ENCODE measurements around the gene NKX2-1.
A peak's percentile ranks its signal among the peaks of the same experiment; 100 is the strongest.
"Not testable (repeated sequence)": the region's sequence is repeated elsewhere in the genome, so short reads cannot be mapped to it uniquely, and the experiment has no call there.

Gene NKX2-1

DNA sequence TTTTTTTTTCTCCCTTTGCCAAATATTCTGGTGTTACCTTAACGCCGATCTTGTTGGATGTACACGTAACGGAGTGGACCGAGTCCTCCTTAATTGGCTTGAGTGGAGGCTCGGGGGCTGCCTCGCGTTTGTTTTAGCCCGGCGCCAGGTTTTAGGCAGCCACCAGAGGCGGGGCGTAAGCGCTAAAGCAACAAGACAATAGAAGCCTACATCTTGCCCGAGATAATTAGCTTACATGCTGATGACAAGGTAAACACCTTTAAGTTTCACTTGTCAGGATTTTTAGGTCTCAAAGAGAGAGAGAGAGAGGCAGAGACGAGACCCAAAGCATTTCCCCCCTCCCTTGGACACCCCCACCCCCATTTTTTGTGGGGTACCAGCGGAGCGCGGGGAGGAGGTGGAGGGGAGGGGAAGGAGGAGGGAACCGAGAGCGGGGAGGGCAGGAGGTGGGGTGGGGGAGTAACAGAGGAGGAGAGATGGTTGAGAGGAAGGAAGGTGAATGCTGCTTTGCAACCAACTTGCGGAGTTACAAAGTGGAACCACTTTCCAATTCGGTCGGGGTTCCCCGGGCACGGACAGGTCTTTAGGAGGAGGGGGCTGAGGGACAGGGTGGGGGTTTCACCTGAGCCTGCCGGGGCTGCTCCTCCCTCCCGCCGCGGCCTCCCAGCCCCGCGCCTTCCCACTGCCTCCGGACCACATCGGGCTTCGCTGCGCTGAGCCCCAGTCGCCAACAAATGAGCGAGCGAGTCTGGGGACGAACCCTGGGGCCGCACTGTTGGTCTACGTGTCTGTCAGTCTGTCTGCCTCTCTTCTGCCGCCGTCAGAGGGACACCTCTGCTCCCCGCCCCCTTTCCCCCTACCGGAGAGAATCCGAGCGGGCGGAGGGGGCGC is at the start of gene NKX2-1:
NKX2-1 (minus strand) TSS at position 802 of the 891 bp plus-strand sequence; CDS start at position 699, 103 bp downstream.
- no peak for DNase-seq (ENCODE audit: low spot score)

DNA sequence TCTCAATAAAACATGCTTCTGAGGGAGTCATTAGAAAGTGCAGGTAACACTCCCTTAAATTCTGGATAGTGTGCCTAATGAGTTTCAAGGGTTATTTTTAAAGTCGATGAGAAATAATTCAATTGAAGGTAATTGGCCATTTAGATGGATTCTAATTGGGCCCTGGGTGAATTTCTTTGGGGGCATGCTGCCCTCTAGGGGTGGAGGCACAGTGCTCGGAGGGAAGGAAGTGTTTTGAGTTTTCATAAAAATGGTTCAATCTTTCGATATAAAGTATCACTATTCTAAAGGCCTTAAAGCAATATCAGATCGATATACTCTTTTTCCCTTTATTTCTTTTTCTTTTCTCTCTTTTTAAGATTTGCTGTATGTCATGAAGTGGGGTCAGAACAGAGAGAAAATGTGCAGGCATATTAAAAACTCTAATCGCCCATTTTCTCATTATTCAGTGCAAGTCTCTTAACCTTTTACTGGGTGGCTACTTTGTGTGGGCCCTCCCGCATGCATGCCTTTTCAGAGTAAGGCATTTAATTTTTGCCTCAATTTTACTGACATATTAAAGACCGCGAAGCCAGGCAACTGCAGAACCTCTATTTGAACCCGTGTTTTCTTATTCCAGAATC is 36.9 kb upstream of the NKX2-1 start:
- peak; percentile 38 for DNase-seq (ENCODE audit: low spot score)

DNA sequence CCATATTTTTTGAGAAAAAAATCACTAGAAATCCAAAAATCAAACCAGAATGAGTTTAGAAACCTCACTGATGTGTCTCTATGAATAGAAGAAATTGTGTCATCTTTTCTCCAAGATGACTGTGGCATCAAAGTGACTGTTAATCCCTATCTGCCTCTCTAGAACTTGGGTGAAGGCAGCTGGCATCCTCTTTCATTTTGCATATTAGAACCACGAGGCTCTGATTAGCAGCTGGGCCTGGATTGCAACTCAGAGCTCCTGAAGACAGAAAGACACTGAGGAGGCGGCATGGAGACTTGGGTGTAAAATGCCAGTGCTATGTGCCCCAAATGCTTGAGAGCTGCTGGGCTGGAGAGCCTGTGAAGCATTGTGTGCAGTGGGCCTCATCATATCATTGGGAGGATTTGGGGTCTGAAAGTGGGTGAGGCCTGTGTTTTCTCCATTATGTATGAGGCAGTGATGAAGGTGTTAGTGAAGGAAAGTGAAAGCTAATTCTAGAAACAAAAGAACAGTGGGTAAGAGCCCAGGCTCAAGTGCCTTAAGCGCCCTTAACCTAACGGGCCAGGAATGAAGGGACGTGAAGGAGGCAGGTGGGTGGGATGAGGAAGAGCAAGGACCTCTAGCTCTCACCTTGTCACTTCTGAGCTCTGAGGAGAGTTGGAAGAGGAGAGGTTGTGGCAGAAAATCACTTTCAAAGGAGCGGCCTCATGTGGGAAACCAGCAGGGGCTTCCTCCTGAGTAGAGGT is 36.1 kb upstream of the NKX2-1 start:
- DNase-seq (ENCODE audit: low spot score) = no peak

DNA sequence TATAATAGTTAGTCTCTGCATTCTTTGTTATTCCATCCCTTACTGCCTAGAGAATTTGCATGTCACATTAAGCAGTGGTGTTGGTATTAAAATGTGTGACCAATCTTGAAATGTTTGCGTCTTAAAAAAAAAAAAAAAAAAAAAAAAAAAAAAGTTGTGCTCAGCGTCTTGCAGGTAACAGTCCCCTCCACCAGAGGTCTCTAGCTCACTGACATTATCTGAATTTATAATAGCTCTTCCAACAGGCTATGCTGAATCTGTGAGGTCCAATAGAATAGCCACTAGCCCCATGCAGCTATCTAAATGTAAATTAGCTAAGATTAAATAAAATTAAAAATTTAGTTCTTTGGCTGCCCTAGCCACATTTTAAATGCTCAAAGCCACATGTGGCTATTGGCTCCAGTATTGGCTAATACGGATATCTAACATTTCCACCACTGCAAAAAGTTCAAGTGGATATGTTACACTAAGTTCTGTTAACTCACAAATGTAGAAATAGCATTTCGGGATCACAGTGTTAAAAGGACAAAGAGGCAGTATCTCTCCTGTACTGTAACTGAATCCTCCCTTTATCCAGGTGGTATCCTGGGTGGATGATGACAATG is 33.7 kb upstream of the NKX2-1 start:
- DNase-seq (ENCODE audit: low spot score) = peak; percentile 47

DNA sequence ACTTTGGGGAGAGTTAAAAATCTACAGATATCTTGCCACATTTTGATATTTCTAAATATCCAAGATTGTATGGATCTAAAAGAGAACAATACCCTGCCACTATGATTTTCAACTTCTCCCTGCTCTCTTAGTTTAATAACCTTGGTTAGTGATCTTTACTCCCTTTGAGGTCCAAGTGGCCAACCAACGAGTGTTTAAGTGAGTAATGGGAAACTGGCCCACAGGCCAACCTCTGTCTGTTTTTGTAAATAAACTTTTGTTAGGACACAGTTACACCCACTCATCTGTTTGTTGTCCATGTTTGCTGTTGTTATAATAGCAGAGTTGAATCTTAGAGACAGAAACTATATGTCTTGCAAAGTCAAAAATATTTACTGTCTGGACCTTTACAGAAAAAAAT is 30.9 kb upstream of the NKX2-1 start:
- no peak for DNase-seq (ENCODE audit: low spot score)

DNA sequence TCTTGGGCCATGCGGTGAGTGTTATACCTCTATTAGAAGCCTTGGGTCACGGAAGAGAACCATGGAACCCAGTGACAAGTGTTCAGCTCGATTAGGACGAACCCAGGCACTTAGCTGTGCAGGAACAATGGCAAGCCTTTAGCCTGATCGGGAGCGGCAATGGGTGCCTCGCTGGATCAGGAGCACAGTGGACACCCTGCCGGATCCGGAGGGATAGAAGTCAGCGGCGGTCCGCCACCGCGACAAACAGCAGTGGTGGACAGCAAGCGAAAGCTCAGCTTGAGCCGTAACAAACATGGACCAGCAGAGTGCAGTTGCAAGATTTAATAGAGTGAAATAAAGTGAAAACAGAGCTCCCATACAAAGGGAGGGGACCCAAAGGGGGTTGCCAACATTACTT is 24.2 kb upstream of the NKX2-1 start:
- DNase-seq (ENCODE audit: low spot score) = not testable (repeated sequence)

DNA sequence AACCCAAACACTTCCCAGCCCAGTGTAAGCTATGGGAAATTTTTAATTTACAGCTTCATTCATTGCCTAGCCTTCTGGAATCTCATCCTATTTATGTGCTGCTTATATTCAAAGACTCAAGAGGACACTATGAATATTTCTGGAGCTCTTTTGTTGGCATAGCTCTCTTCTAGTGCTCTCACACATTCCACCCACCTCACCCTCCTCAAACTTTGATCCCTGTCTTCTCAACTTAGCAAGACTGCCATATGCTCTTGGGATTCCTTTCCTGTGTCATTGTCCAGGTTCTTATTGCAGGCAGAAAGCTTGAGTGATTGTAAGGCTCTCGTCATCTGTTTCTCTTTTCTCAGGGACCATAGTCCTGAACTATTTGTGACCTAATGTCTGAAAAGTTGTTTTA is 18.0 kb upstream of the NKX2-1 start:
- DNase-seq (ENCODE audit: low spot score) = no peak

DNA sequence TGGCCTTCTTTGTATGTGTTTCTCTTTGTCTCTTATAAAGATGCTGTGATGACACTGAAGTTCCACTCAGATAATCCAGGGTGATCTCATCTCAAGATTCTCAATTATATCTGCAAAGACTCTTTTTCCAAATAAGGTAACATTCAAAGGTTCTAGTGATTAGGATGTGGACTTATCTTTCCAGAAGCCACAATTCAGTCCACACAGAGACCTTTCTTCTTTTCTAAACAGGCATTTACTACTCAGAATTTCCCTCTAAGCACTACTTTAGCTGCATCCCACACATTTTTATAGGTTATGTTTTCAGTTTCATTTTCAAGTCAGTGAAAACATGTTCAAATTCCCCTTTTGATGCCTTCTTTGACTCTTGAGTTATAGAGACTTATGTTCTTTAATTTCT is 9.0 kb upstream of the NKX2-1 start:
- no peak for DNase-seq (ENCODE audit: low spot score)

DNA sequence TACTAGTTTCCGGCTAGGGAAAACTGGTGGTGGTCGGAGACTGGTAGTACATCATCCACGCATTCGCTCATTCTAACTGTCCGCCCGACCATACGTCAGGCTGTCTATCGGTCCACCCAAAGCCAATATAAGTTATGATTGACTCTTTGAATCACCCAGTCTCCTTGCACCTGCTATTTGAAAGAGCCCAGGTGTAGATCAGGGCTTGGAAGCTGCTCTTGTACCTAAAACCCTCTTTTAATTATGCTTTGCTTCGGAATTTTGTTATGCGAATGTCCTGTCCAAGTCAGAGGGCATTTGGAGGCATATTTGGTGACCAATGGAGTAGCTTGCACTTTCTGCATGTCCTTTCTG is 5.7 kb upstream of the NKX2-1 start:
- DNase-seq (ENCODE audit: low spot score) = no peak

DNA sequence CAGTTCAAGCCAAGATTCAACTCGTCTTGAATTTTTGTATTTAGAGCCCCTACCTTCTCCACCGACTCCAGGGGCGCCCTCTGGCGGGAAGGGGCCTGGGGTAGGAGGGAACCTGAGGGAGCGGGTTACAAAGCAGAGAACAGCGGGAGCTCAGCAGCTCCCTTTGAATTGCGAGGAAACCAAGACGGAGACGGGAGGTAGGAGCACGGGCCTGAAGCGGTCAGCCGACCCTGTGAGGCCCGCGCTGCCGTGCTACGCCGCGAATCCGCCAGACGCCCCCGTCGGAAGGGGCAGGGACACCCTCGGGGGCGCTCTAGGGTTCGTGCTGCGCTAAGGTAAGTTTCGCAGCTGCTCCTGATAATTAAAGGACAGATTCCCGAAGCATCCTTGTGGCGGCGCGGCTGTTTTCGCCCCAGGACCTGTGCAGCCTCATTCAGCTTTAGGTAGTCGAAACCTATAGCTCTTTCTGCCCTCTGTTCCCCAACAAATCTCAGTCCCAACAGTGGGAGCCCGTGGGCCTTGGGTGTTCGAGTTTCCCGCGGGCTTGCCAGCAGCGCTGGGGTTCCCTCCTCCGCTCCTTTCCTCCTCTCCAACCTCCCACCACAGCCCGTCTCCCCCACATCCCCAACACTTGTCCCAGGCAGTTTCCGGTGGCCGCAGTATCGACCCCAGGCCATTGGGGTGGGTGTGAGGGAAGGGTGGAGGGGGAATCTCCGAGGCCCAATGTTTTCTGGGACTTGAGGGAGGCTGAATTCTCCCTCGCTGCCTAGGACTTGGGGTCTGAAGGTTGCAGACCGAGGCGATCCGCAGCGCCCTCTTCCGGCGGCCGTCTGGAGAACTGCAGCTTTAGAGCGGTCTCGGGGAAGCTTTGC is 5.1 kb upstream of the NKX2-1 start:
- DNase-seq (ENCODE audit: low spot score) = peak; percentile 31

DNA sequence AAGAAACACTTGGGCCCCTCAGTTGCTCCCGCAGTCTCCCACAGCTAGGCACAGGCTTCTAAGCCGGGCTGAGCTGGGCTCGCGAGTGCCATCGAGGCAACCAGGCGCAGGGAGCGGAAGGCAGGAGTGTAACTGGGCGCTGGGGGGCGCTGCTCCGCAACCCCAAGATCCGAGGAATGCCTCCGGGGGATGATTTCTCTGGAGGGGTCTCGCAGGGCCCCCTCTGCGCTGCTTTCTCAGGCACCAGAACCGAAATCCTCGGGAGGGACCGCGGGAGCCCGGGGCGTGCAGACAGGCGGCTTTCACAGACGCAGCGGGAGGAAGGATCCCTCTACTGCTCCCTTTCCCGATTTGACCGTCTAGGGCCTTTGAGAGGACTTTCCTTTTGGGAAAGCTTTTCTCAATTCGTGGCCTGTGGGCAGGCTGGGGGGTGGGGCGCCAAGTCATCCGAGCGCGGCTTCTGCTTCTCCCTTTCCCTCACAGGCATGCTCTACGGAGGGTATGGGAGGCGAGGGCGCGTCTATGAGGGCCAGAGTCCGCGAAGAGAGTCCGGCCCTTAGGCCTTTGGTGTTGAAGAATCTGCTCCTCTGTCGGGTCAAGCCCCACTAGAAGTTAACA is 4.3 kb upstream of the NKX2-1 start:
- no peak for DNase-seq (ENCODE audit: low spot score)

DNA sequence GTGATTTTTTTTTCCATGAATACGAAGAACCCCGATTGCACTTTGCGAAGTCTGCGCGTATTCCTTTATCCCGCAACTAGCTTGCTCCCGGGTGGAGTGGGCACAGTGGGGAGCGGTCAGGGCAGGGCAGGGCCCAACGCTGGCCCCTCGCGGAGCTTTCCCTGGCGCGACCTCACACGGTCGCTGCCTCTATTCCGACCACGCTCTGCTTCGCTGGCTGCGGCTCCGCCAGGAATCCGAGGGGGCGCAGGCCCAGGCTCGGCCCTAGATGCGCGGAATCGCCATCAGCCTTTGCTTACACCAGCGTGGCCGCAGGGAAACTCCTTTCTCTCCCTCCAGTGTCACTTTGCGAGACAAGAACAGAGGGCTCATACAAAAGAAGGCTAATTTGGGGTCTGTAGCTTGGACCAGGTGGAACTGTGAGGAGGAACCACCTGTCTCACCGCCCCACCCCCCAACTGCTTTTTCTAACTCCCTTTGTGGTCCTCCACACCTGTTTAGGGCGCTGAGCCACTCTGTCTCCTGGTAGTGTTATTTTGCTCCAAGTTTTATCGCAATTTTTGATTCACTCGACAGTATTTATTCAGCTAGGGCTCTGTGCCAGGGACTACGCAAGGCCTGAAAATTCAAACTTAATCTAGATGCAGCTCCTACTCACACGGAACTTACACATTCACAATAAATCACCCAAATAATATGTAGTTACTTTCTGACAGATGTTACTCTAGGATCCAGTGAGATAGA is 3.1 kb upstream of the NKX2-1 start:
- DNase-seq (ENCODE audit: low spot score) = no peak

DNA sequence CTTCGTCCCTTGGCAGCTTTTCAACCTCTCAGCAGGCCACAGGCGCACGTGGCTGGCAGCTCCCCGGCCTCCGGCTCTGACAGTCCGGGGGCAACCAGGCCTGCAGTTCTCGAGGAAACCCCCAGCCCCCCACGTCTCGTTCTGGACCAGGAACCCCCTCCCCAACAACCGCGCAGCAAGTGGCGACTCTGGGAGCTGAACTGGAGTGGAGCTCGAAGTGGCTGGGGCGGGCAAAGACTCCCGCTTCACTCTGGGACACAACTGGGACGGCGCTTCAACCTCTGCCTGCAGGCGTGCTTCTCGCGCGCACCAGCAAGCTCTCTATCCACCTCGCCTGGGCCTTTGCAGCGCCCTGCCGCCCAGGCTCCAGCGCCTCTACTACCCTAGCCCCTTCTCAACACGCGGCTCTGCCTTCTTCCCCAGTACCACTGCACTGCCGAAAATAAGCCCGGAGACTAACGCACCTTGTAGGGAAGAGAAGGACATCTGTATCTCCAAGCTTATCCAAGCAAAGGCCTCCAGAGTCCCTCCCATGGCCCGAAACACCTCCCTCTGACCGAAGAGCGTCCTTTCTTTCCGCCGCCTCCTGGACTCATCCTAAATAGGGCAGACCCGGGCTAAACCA is 2.4 kb upstream of the NKX2-1 start:
- no peak for DNase-seq (ENCODE audit: low spot score)

DNA sequence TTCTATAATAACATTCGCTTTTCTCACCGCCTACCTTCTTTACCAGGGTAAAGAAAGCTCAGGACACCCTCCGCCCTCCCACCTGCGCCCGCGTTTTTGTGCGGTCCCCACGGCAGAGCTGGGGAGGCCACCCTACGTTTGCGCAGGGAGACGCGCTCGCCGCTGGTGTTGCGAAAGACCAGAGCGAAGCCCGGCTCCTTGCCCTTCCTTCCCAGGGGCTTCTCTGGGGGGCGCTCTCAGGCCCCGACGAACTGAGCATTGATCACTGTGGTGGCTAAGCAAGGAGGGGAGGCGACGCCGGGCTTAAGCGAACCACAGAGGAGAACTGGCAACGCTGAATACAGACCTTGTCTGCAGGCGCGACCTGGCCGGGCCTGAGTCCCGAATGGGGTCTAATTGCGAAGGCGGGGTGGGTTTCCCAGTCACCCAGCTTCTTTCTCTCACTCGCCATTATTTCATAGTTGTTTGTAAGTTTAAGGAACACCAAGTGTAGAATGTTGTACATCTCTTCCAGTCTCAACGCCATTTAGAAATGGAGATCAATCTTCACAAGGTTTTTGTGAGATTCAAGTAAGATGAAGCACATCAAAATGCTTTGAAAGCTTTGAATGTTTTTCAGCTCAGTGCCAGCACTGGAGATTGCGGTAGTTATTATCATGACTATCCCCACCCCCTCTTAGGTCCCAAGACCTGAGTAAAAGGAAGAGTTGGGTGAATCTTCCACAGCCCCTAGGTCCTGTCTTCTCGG is 1.7 kb upstream of the NKX2-1 start:
- no peak for DNase-seq (ENCODE audit: low spot score)

DNA sequence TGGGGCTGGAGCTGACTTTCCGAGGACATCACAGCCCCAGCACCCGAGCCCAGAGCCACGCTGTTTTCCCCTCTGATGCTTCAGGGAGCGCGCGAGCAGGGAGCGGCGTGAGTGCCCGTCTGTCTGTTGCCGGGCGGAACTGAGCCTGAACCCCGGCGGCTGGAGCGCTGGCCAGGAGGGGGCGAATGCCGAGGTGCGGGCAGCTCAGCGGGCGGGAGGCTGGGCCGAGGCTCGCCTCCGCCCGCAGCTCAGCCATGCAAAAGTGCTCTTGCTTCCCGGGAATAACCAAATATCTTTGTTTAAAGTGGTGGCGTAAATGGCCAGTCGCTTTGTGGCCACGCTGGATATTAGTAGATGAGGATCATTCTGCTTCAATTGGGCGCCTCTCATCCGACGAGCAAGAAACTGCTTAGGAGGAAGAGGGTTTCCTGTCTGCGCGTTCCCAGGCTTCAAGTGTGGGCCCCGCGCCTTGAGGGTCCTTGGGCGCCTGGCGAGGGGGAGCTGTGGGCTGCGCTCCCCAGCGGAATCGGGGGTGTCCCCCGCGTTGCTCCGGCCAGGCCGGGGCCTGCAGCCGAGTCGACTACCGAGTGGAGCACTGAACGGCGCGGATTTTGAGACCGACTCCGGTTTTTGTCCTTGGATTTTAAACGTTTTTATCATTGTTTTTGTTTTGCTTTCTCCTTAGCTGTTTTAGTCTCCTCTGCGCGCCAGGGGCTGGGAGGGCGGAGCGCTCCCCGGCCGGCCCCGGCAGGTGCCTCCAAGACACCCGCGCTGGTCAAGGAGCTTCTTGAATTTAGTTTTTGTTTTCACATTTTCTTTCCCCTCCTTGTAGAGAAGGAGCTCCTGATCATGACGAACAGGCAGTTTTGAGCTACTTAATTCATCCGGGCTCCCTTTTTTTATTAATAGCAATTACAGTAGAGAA is 831 bp upstream of the NKX2-1 start:
- DNase-seq (ENCODE audit: low spot score) = no peak

DNA sequence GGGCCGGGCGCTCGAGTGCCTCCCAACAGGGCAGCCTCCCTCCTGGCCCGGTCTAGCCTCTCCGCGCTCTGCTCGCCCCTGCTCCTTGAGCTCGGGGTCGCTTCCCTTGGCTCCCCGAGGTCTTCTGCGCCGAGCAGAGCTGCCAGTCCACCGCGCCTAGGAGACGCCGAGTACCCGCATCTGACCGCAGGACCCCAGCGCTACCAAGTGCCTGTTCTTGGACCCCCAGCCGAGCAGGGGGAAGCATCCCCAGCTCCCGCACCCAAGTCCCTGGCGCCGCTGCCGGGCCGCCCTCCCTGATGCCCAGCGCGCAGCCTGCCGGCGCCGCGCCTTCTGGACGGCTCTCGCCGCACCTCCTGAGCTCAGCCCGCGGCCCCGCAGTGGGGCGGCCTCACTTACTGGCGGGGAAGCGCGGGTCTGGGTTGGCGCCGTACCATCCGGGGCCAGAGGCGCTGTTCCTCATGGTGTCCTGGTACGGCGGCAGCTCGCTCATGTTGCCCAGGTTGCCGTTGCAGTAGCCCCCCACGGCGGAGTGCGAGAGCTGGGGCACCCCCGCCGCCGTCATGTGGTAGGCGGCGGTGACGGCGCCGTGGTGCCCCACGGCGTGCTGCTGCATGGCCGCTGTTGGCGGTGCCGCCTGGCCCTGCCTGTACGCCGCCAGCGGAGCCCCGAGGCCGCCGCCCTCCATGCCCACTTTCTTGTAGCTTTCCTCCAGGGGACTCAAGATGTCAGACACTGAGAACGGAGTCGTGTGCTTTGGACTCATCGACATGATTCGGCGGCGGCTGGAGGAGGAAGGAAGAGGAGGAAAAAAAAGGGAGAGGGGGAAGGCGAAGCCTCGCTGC is 1.2 kb downstream of the NKX2-1 start:
- DNase-seq (ENCODE audit: low spot score) = no peak

DNA sequence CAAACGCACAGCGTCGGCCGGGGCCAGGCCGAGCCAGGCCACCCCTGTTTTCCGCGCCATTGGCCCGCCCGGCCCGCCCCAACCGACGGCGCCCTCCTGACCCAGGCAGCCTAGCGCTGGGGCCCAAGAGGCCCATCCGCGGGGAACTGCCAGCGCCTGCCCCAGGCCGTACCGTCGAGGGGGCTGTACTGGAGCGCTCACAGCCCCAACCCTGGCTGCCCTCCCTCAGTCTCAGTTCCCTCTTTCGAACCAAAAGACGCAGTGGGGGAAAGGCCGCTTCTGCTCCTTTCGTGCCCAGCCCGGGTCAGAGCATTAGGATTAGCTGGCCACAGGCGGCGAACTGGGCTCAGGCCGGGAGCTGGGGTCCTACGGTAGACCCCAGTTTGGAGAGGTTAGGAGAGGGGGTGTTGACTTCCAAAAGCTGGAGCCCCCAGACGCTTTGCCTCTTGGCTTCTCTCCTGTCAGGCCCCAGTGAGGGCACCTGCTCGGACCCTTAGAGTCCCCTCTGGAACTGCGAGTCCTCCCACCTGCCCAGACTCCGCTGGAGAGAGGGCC is 1.9 kb downstream of the NKX2-1 start:
- no peak for DNase-seq (ENCODE audit: low spot score)
